HG03354 (cell line): ENCODE results near the gene ERLEC1.
"Not testable (repeated sequence)": the region's sequence is repeated elsewhere in the genome, so short reads cannot be mapped to it uniquely, and the experiment has no call there.

Experiments used
- ATAC-seq: cut with Tn5 transposase; IDR thresholded peaks from one replicate; pipeline ENCODE4 v1.9.1; 2021; ENCODE audit warnings: mild to moderate bottlenecking; ENCODE audit not compliant: unreplicated experiment, poor library complexity, severe bottlenecking

Gene ERLEC1

GRCh38 chr2:53826587-53827397 is 39.9 kb downstream of the ERLEC1 start:
- no peak for ATAC-seq

DNA sequence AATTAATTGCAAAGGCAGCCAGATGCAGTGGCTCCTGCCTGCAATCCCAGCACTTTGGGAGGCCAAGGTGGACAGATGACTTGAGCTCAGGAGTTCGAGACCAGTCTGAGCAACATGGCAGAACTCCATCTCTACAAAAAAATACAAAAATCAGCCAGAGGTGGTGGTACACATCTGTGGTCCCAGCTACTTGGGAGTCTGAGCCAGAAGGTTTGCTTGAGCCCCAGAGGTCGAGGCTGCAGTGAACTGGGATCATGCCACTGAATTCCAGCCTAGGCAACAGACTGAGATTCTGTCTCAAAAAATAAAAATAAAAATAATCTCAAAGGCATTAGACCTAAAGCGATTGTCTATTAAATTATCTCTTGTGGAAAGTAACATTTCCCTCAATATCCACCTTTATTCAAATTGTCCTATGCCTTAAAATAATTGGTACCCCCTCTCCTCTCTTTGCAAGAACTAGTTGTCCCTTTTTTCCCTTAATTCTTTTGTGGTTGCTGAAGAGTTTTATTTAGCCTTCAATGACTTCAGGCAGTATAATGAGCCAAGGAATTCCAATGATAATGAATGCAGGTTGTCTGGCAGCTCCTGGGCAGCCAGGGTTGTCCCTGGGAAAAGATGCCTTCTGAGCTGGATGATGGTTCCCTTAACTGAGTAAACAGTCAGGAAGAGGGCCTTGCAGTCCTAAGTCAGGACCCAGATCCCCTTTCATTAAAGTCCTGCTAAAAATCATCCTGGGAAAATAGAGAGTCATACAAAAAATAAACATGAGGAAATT is 40.7 kb downstream of the ERLEC1 start:
- ATAC-seq, result no peak

DNA sequence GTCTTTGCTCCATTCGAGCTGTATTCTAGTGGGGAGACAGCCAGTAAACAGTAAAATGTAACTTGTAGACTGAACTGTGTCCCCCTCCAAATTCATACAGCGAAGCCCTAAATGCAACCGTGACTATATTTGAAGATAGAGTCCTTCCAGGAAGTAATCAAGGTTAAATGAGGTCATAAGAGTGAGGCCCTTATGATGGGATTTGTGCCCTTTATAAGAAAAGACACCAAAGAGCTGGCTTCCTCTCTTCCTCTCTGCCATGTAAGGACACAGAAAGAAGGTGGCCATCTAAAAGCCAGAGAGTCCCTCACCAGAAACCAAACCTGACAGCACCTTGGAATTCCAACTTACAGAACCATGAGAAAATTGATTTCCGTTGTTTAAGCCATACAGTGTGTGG is 41.5 kb downstream of the ERLEC1 start:
- ATAC-seq, result no peak

DNA sequence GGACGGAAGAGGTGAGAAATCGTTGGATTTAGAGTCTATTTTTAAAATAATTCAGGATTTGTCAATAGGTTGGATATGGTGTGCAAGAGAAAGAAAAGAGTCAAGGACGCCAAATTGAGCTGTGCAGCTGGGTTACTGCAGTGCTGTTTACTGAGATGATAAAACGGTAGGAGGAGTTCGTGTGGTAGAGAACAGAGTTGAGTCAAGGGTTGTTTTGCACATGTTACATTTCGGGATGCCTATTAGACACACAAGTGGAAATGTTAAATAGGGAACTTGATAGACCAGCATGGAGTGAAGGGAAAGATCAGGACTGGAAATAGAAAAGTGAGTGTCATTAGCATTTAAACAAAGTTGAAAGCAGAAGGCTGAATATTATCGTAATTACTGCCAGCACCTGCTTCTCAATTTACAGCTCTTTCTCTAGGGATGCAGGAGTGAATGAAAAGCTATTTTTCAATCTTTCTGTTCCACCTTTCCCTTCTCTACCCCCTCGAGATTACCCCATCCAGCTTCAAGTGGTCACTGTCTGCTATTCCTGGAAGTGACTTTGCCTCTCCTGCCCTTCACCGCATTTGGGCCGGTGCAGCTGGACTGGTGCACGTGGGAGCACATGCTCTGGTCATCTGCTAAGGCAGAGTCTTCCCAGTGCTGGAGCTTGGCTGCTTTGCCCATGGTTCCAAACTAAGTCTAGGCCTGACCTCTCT is 42.6 kb downstream of the ERLEC1 start:
- ATAC-seq, result no peak

GRCh38 chr2:53829980-53830290 is 43.1 kb downstream of the ERLEC1 start:
- ATAC-seq, result not testable (repeated sequence)

DNA sequence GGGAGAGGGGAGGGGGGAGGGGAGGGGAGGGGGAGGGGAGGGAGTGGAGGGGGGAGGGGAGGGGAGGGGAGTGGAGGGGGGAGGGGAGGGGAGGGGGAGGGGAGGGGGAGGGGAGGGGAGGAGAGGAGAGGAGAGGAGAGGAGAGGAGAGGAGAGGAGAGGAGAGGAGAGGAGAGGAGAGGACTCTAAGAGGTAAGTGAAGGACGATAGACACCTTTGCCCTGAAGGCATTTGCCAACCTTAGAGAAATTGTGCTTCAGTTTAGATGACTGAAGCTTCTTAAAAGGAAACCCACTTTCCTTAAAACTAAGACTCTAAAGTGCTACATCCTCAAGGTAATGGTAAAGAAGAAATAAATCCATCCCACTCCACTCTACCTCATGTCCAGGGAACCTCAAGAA is 53.7 kb downstream of the ERLEC1 start:
- no peak for ATAC-seq

DNA sequence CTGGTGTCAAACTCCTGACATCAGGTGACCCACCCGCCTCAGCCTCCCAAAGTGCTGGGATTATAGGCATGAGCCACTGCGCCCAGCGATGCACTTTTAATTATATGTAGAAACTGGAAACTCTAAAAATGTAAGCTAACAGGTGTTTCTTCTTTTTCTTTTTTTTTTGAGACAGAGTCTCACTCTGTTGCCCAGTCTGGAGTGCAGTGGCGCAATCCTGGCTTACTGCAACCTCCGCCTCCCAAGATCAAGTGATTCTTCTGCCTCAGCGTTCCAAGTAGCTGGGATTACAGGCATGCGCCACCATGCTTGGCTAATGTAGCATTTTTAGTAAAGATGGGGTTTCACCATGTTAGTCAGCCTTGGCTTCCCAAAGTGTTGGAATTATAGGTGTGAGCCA is 54.8 kb downstream of the ERLEC1 start:
- ATAC-seq, result not testable (repeated sequence)

DNA sequence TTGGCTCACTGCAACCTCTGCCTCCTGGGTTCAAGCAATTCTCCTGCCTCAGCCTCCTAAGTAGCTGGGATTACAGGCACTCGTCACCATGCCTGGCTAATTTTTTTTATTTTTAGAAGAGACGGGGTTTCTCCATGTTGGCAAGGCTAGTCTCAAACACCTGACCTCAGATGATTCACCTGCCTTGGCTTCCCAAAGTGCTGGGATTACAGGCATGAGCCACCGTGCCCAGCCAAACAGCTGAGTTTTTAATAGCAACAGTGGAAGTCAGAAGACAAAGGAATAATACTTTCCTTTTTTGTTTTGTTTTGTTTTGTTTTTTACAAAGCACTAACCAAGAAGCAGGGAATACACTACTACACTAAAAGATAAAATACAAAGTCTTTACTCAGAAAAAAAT is 56.0 kb downstream of the ERLEC1 start:
- no peak for ATAC-seq

DNA sequence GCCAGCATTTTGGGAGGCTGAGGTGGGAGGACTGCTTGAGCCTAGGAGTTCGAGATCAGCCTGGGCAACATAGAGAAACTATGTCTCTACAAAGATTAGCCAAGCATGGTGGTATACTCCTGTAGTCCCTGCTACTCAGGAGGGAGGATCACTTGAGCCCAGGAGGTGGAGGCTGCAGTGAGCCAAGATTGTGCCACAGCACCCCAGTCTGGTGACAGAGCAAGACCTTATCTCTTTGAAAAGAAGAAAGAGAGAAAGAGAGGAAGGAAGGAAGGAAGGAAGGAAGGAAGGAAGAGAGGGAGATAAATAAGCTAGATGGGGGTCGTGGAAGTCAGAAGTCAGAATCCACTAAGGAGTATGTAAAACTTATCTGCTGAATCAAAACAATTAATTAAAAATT is 56.8 kb downstream of the ERLEC1 start:
- no peak for ATAC-seq

DNA sequence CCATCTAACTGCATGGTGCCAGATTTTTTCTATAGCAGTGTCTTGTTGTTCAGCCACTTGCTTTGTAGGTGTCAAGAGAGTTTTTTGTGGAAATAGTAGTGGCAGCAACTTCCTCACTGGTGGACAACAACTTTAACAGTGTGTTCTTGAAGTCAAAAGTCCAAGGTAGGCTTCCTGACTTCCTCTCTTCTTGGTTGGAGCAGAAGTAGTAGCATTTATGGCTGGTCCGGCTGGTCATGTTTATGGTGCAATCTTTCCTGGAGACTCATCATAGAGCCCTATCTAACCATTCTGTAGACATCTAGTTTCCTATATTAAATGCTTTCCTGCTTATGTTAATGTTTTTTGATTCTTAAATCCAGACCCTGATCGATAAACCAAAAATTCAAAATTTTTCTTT is 61.2 kb downstream of the ERLEC1 start:
- no peak for ATAC-seq

DNA sequence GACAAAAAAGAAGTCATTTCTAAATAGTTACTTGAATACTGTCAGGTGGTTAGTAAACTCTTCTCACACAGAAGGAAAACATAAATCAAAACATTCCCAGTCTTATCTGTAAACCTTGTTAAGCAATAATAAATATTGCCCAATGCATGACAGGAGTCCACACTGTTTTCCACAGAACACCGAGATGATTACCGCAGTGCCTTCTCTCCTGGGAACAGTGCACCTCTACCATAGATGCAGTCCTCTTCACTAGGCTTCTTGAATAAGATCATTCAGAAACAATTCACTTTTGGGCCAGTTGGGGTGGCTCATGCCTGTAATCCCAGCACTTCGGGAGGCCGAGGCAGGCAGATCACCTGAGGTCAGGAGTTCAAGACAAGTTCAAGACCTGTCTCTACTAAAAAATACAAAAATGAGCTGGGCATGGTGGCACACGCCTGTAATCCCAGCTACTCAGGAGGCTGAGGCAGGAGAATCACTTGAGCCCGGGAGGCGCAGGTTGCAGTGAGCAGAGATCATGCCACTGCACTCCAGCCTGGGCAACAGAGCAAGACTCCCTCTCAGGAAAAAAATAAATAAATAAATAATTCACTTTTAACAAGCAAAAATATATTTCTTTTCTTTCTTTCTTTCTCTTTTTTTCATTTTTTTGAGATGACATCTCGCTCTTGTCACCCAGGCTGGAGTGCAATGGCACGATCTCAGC is 64.4 kb downstream of the ERLEC1 start:
- not testable (repeated sequence) for ATAC-seq

DNA sequence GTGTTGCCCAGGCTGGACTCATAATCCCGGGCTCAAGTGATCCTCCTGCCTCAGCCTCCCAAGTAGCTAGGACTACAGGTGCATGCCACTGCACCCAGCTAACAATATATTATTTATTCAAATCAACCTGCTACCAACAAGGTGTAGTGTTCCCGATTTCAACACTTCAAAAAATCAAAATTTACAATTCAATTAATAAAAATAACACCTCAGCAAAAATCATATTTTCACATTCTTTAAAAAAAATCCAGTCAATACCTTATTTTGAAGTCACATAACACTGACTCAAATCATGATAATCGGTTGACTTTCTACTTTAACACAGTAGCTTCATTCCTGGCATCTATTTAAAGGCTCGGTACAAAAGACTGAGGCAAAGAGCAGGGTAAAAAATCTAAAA is 65.7 kb downstream of the ERLEC1 start:
- ATAC-seq, result no peak

GRCh38 chr2:53854678-53855077 is 67.8 kb downstream of the ERLEC1 start:
- ATAC-seq, result no peak

DNA sequence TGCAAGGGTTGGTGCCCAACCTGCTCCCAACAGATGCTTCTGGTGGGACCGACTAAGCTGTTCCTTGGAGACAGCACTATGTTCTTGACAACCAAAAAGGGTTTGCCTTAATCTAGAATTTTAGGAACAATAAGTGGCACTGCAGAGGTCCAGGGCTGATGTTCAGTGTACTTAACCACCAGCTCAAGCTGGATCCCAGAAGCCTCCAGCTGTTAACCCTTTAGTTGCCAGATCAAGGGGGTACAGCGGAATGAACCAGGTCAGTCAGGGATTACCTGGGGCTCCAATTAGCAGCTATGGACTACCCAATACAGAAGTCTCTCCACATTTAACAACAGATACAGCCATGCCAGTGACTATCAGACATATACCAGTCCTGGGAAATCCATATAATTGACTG is 69.4 kb downstream of the ERLEC1 start:
- no peak for ATAC-seq

- no peak for ATAC-seq
Observed at GRCh38 chr2:53859206-53860181, 72.7 kb downstream of the ERLEC1 start, which contains the start of gene GPR75. Gene GPR75, minus strand, starts transcription at chr2:53859967. Its CDS starts 5,211 bp downstream, at chr2:53854756.

DNA sequence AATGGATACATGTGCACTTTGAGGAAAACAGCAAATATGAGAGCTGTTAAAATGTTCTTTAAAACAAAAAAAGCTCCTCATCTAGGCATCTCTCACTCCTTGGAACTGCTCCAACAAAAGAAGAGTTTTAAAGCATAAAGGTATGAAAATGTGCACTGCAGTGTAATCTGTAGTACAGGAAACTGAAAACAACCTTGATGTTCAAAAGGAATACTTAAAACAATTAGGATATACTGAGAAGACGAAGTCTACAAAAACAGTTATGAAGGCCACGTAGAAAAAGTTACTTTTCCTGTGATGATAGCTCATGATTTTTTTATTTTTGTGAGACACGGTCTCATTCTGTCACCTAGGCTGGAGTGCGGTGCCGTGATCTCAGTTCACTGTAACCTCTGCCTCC is 75.0 kb downstream of the ERLEC1 start:
- ATAC-seq, result no peak

DNA sequence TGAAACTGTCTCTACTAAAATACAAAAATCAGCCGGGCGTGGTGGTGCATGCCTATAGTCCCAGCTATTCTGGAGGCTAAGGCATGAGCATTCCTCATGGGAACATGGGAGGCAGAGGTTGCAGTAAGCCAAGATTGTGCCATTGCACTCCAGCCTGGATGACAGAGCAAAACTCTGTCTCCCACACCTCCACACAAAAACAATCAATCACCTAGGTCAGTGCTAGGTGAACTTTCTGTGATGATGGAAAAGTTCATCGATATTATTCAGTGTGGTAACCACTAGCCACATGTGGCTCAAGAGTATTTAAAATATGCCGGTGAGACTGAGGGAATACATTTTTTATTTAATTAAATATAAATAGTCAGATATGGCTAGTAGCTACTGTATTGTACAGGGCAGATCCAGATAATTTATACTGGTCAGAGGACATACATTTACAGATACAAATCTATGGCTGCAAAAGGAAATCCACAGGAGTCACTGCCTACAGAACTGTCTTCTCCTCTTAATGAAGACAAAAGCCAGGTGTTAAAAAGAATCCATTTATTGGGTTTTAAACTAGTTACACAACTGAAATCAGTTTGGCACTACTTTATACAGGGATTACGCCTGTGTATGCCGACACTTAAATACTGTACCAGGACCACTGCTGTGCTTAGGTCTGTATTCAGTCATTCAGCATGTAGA is 76.8 kb downstream of the ERLEC1 start:
- ATAC-seq, result no peak

DNA sequence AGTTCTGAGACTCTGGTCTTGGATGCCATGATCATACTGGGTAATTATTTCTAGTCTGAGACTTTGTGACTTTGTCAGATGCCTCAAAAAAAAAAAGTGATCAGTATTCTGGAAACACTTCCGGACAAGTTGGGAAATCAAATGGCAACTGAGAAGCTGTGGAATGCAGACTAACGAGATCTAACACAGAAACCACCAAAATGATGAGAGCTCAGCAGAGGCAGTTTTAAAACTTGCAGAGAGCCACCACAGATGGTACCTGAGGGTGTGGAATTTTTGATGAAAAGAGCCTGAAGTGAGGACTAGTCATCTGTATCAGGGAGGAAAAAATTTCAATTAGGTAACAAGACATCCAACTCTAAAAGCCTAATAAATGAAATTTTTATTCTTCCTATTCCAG is 78.4 kb downstream of the ERLEC1 start:
- no peak for ATAC-seq
